ENCODE data around the gene ZNF618.

ZNF618 gene

DNA sequence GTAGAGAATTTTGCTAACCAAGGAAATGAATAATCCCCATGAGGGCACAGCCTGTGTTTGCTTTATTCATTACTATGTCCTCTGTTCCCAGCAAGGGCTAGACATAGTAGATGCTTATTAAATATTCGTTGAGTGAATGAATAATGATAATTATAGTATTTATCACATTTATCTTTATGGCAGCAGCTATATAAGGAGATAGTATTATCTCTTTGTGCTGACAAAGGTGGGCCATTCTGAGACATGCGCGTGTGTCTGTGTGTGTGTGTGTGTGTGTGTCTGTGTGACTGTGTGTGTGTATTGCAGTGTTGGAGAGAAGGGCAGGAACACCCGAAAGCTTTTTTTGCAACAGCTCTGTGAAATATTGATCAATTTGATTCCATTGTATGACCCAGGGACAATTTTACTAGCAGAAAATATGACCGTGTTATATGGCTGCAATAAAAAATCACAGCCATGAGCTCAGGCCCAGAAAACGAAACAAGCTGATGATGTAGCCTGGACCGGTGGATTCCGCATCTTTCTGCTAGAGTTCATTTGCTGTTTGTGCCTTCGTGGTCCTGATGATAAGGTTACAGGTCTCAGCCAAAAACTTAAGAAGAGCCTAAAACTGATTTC lies 39.8 kb downstream of the ZNF618 start:
- no peak for DNase-seq (ENCODE audit: low read depth, low spot score)
- ChIA-PET CTCF (interaction anchor here (1.5 kb wide), 1 partner anchor 12 kb away, joined by 7 read pairs; no protein-coding TSS in a partner anchor), POLR2A (no interaction called here)
- H3K4me3 ChIP-seq (ENCODE audit: low read depth, low read length): no peak overlapping the region
- TF ChIP-seq, protein P1, sequence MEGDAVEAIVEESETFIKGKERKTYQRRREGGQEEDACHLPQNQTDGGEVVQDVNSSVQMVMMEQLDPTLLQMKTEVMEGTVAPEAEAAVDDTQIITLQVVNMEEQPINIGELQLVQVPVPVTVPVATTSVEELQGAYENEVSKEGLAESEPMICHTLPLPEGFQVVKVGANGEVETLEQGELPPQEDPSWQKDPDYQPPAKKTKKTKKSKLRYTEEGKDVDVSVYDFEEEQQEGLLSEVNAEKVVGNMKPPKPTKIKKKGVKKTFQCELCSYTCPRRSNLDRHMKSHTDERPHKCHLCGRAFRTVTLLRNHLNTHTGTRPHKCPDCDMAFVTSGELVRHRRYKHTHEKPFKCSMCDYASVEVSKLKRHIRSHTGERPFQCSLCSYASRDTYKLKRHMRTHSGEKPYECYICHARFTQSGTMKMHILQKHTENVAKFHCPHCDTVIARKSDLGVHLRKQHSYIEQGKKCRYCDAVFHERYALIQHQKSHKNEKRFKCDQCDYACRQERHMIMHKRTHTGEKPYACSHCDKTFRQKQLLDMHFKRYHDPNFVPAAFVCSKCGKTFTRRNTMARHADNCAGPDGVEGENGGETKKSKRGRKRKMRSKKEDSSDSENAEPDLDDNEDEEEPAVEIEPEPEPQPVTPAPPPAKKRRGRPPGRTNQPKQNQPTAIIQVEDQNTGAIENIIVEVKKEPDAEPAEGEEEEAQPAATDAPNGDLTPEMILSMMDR (IDR thresholded peaks at IDR 0.05; ENCODE audit: insufficient read depth, low read length, missing control alignments): no peak

DNA sequence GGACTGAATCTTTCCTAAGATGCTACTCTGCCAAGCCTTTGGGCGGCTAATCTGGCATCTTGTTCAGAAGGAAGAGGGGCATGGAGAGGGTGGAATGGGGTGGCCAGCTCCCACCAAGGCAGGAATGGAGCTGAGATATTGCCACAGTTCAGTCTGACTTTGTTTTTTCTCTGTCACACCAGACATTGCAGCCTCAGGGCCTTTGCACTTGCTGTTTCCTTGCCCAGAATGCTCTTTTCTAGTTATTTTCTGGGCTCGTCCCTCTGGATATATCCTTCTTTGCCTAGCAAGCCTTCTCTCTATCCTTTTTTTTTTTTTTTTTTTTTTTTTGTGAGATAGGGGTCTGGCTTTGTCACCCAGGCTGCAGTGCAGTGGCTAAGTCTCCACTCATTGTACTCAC lies 40.8 kb downstream of the ZNF618 start:
- no peak for DNase-seq (ENCODE audit: low read depth, low spot score)
- TF ChIP-seq, protein P1 (IDR thresholded peaks at IDR 0.05; ENCODE audit: insufficient read depth, low read length, missing control alignments): no peak
- ChIA-PET POLR2A (no interaction called here), CTCF (interaction anchor here (1.5 kb wide), 1 partner anchor 11 kb away, joined by 7 read pairs; no protein-coding TSS in a partner anchor)
- no peak overlapping the region for H3K4me3 ChIP-seq (ENCODE audit: low read depth, low read length)

DNA sequence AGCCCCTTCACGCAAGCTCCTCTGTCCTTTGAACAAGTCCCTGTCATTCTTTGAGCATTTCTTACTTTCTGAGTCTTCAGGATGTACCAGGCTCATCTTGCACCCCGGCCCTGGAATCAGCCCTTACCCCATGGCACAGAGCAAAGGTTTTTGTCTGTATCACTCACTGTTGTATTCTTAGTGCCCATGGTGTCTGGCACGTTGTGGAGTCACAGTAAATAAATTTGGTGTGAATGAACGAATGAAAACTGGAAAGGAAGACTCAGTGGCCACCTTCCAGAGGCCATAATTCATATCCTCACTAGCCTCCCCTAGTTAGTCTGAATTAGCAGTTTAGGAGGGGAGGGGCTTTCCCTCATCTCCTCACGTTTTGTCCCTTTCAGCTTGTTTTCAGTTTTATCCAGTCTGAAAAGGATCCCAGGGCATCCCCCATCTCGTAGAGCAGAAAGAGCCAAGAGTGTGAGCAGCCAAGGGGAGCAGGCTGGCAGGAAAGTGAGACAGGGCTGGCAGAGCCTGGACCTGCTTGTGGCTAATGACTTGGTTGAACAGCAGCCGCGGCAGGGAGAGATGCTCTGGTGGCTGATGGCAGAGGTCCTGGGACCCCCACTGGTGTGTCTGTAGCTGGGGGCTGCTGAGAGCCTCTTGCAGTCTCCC lies 42.7 kb downstream of the ZNF618 start:
- ChIA-PET CTCF (no interaction called here), POLR2A (no interaction called here)
- DNase-seq (ENCODE audit: low read depth, low spot score): no peak
- no peak overlapping the region for H3K4me3 ChIP-seq (ENCODE audit: low read depth, low read length)
- TF ChIP-seq, protein P1 (IDR thresholded peaks at IDR 0.05; ENCODE audit: insufficient read depth, low read length, missing control alignments): no peak

DNA sequence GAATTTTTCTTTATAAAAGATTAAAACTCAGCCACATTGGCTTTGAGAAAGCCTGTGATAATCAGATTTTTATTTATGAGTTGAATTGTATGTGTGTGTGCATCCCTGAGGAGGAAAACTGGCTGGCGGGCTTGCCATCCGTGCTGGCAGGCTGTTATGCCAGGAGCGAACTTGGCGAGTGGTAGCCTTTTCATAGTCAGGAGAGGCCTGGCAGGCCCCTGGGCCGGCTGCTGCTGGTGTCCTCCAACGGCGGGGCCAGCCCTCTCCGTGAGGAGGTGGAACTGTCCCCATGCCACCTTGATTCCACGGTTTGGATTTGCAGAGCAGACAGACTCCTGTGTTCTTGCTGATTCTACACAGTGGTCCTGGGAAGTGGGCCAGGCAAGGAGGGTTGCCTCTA lies 43.3 kb downstream of the ZNF618 start:
- TF ChIP-seq, protein P1 (IDR thresholded peaks at IDR 0.05; ENCODE audit: insufficient read depth, low read length, missing control alignments): no peak
- ChIA-PET POLR2A (no interaction called here), CTCF (no interaction called here)
- H3K4me3 ChIP-seq (ENCODE audit: low read depth, low read length): no peak overlapping the region
- DNase-seq (ENCODE audit: low read depth, low spot score): no peak

DNA sequence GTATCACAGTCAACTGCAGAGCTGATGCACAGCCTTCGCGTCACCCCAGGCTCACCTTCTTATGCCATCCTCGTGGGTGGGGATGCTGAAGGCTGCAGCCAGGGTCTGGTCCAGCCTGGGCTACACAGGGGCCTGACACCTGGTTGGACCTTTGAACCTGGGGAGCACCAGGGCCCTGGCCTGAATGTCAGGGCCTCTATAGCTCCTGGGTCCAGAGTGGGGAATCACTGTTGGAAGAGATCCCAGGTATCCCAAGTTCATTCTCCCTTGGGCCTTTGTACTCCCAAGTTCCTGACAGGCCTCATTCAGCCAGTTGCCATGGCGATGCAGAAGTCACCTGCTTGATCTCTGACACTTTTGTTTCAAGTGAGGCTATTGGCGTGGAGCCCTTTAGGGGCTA lies 43.8 kb downstream of the ZNF618 start:
- no peak overlapping the region for H3K4me3 ChIP-seq (ENCODE audit: low read depth, low read length)
- DNase-seq (ENCODE audit: low read depth, low spot score): no peak
- TF ChIP-seq, protein P1 (IDR thresholded peaks at IDR 0.05; ENCODE audit: insufficient read depth, low read length, missing control alignments): no peak
- CTCF ChIA-PET: interaction anchor here (0.9 kb wide), 1 partner anchor 43 kb away, joined by 3 read pairs; no protein-coding TSS in a partner anchor
- POLR2A ChIA-PET: no interaction called here

DNA sequence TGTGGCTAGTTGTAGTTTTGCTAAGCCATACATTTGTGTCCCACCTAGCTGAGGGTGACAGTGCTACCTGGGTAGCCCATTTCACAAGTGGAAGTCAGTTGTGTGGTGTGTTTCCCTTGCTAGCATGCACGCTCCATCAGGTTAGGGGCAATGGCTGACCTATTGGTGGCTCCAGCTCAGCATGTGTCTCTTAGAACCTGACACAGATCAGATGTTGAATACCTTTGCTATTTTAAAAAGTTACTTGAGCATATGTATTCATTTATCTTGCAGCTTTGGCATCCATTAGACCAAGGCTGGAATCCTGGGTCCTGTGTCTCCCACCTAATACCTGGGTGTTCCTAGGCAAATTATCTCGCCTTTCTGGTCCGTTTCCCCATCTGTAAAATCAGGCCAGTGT lies 44.8 kb downstream of the ZNF618 start:
- DNase-seq (ENCODE audit: low read depth, low spot score): no peak
- TF ChIP-seq, protein P1 (IDR thresholded peaks at IDR 0.05; ENCODE audit: insufficient read depth, low read length, missing control alignments): no peak
- H3K4me3 ChIP-seq (ENCODE audit: low read depth, low read length): no peak overlapping the region
- CTCF ChIA-PET: interaction anchor here (0.9 to 1.0 kb wide), 2 partner anchors 42 kb away, joined by 3 read pairs; no protein-coding TSS in a partner anchor
- POLR2A ChIA-PET: no interaction called here
